Muscle layer of duodenum (tissue), 2 donors: ENCODE results near the gene GK.

ENCODE experiments used
- H3K27ac ChIP-seq: one replicate; pipeline ENCODE4 v1.7.0; 2013; ENCODE audit warnings: mild to moderate bottlenecking, low read length
- H3K27me3 ChIP-seq: one replicate; pipeline ENCODE4 v1.7.0; 2013; ENCODE audit warnings: low read depth, mild to moderate bottlenecking, control low read depth, low read length
- H3K36me3 ChIP-seq, 2 donors: one replicate each; pipeline ENCODE4 v1.7.0; 2013; ENCODE audit warnings: low read length in 2 of 2, control low read depth in 1 of 2, mild to moderate bottlenecking in 1 of 2; ENCODE audit not compliant: insufficient read depth in 2 of 2, control insufficient read depth in 1 of 2
- H3K4me1 ChIP-seq, 2 donors: one replicate each; pipeline ENCODE4 v1.7.0; 2013; ENCODE audit warnings: low read length in 2 of 2, mild to moderate bottlenecking in 2 of 2, control low read depth in 1 of 2, moderate library complexity in 1 of 2; ENCODE audit not compliant: insufficient read depth in 2 of 2, control insufficient read depth in 1 of 2
- H3K4me3 ChIP-seq, 2 donors: one replicate each; pipeline ENCODE4 v1.7.0; 2013; ENCODE audit warnings: low read length in 2 of 2, low read depth in 1 of 2, mild to moderate bottlenecking in 1 of 2
- H3K9me3 ChIP-seq, 2 donors: one replicate each; pipeline ENCODE4 v1.7.0; 2013; ENCODE audit warnings: low read length in 2 of 2, control low read depth in 1 of 2, mild to moderate bottlenecking in 1 of 2; ENCODE audit not compliant: control insufficient read depth in 1 of 2
- donor health status: healthy.

The GK gene

GRCh38 chrX:30653415-30654131, at the start of gene GK:
TSS of gene GK (plus strand) at chrX:30653423. CDS start at chrX:30653538, 115 bp downstream.
- Histone ChIP-seq H3K9me3 (no peaks in the 10 kb centered on the region), H3K4me1 (no peaks in the 10 kb centered on the region), H3K36me3 (no peaks in the 10 kb centered on the region), H3K4me3 (peak within 1 kb of the TSS; percentile 75 to 80), H3K27ac (peak within 1 kb of the TSS; percentile 74), H3K27me3 (no peaks in the 10 kb centered on the region)

- Histone ChIP-seq H3K4me3 (no peak overlapping the region), H3K36me3 (no peaks in the 10 kb centered on the region), H3K27ac (no peak overlapping the region), H3K9me3 (no peaks in the 10 kb centered on the region), H3K4me1 (no peaks in the 10 kb centered on the region), H3K27me3 (no peaks in the 10 kb centered on the region)
Measured at GRCh38 chrX:30607155-30607554, 46.1 kb upstream of the GK start.

DNA sequence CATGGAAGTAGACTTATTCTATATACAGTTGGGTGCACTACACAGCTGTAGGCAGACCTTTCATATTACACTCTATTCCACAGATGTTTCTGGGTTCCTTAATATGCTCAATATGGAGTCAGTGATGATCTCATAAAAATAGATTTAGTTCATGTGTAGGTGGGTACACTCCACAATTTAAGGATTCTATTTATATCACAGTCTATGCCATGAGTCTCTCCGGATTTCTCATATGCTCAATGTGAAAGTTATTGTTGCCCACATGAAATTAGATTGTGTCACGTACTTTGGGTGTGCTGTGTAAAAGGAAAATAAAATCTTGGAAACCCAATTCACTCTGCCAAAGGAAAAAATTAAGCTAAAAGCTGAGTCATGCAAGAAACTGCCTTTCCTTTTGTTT, 43.2 kb upstream of the GK start:
- H3K4me1 ChIP-seq, result no peaks in the 10 kb centered on the region
- no peaks in the 10 kb centered on the region for H3K36me3 ChIP-seq
- no peaks in the 10 kb centered on the region for H3K27me3 ChIP-seq
- H3K9me3 ChIP-seq, result no peaks in the 10 kb centered on the region
- H3K27ac ChIP-seq, result no peak overlapping the region
- no peak overlapping the region for H3K4me3 ChIP-seq

DNA sequence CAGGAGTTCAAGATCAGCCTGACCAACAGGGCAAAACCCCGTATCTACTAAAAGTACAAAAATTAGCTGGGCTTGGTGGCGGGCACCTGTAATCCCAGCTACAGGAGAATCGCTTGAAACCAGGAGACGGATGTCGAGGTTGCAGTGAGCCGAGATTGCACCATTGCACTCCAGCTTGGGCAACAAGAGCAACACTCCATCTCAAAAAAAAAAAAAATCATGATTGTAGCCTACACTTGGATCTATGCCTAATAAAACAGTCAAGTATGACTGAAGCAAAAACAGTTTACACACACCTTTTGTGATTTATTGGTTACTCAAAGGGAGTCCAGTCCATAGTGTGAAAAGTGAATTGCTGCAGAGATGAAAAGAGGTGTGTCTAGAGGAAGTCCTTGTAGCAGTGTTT, 41.0 kb upstream of the GK start:
- H3K27ac ChIP-seq, result no peak overlapping the region
- no peaks in the 10 kb centered on the region for H3K9me3 ChIP-seq
- H3K4me1 ChIP-seq, result no peaks in the 10 kb centered on the region
- no peak overlapping the region for H3K4me3 ChIP-seq
- H3K36me3 ChIP-seq, result no peaks in the 10 kb centered on the region
- H3K27me3 ChIP-seq, result no peaks in the 10 kb centered on the region

- H3K4me1 ChIP-seq, result no peaks in the 10 kb centered on the region
- no peaks in the 10 kb centered on the region for H3K27me3 ChIP-seq
- no peaks in the 10 kb centered on the region for H3K9me3 ChIP-seq
- no peaks in the 10 kb centered on the region for H3K36me3 ChIP-seq
- H3K27ac ChIP-seq, result no peak overlapping the region
- no peak overlapping the region for H3K4me3 ChIP-seq
Measured at GRCh38 chrX:30613721-30614120, 39.5 kb upstream of the GK start.

- no peaks in the 10 kb centered on the region for H3K9me3 ChIP-seq
- H3K4me3 ChIP-seq, result no peak overlapping the region
- H3K27me3 ChIP-seq, result no peaks in the 10 kb centered on the region
- no peak overlapping the region for H3K27ac ChIP-seq
- no peaks in the 10 kb centered on the region for H3K36me3 ChIP-seq
- H3K4me1 ChIP-seq, result no peaks in the 10 kb centered on the region
Measured at GRCh38 chrX:30615229-30615628, 38.0 kb upstream of the GK start.

DNA sequence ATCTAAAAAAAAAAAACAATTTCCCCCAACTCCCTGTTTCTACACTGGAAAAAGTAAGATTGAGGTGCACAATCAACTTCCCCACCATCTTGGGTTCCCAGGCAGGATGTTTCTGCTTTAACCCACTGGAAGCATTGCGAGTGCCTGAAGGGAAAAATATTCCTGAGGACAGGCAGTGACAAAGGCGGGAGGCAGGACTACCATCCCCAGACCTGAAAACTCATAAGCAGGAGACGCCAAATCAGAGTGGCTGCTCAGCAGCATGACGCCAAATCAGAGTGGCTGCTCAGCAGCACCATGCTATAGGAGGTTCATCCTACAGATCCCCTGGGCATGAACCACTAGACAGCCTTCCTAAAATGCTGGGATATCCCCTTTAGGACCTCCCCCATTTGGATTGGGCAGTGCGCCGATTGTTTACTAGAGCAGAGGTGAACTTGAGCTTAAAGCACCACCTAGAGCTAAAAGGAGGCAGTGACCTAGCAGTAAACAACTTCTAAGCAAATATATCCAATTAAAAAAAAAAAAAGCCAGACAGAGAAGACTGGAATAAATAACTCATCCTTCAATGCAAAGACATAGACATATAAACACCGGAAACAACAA, 35.0 kb upstream of the GK start:
- H3K27me3 ChIP-seq, result no peaks in the 10 kb centered on the region
- H3K9me3 ChIP-seq, result no peaks in the 10 kb centered on the region
- no peaks in the 10 kb centered on the region for H3K36me3 ChIP-seq
- H3K4me3 ChIP-seq, result no peak overlapping the region
- no peaks in the 10 kb centered on the region for H3K4me1 ChIP-seq
- H3K27ac ChIP-seq, result no peak overlapping the region

DNA sequence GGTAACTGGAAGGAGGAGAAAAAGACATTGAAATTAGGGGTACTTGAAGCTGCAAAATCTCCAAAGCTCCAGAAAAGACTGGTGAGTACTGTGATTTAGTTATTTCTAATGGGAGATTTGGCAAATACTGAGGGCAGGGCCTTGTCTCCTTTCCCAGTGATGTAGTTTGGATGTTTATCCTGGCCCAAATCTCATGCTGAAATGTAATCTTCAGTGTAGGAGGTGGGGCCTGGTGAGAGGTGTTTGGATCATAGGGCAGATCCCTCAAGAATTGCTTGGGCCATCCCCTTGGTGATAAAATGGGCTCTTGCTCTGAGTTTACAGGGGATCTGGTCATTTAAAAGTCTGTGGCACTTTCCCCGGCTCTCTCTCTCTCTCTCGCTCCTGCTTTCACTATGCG, 33.1 kb upstream of the GK start:
- H3K9me3 ChIP-seq, result no peaks in the 10 kb centered on the region
- H3K4me3 ChIP-seq, result no peak overlapping the region

GRCh38 chrX:30620980-30621618, 32.1 kb upstream of the GK start:
- Histone ChIP-seq H3K9me3 (no peaks in the 10 kb centered on the region), H3K4me1 (no peaks in the 10 kb centered on the region), H3K27me3 (no peaks in the 10 kb centered on the region), H3K4me3 (no peak overlapping the region), H3K36me3 (no peaks in the 10 kb centered on the region), H3K27ac (no peak overlapping the region)

More for the DNA sequence above, 33.1 kb upstream of the GK start:
- Histone ChIP-seq H3K27ac (no peak overlapping the region), H3K27me3 (no peaks in the 10 kb centered on the region), H3K4me1 (no peaks in the 10 kb centered on the region), H3K36me3 (no peaks in the 10 kb centered on the region)

DNA sequence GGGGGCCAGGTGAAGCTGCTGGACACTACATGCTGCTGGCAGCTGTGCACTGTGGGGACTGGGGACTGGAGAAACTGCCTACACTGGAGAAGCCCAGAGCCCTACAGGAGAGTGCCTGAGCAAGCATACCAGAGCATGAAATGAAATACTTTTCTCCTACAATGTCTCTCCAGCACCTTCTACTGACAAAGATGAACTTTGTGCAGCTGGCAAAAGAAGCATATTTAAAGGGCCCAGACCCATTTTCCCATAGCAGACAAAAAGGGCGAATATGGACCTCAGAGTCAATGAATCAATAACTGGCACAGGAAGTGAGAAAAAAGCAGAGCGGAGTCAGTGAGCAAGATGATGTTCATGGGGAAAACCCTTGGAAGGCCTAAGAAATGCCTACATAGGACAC, 30.9 kb upstream of the GK start:
- Histone ChIP-seq H3K27me3 (no peaks in the 10 kb centered on the region), H3K36me3 (no peaks in the 10 kb centered on the region), H3K9me3 (no peaks in the 10 kb centered on the region), H3K4me1 (no peaks in the 10 kb centered on the region), H3K27ac (no peak overlapping the region), H3K4me3 (no peak overlapping the region)

DNA sequence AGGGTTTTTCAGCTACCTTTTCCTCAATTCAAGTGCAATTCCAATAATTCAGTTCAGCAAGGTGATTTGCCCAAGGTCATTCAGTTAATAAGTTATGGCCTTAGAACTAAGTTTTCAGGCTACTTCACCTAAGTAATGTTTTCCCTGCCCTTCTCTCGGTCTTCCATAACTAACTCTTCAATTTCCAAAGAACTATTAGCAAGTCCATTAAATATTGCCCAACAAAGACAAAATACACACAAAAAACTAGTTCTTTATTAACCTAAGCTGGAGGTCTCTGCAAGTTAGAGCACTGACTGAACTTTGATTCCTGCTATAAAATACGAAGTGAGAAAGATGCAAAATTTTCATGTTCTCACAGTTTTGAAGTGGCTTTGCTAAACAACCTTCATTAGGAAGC, 26.8 kb upstream of the GK start:
- H3K4me1 ChIP-seq, result no peaks in the 10 kb centered on the region
- no peaks in the 10 kb centered on the region for H3K9me3 ChIP-seq
- no peak overlapping the region for H3K4me3 ChIP-seq
- H3K27me3 ChIP-seq, result no peaks in the 10 kb centered on the region
- H3K27ac ChIP-seq, result no peak overlapping the region
- no peaks in the 10 kb centered on the region for H3K36me3 ChIP-seq
